SK-N-SH treated with all-trans-retinoic acid at 6 μM for 48 hours (cell line): Measurements from ENCODE around the gene ZNF69.

Experiments used
- ARNTL ChIP-seq: fragments of 450-650 bp; formaldehyde crosslinking; IDR thresholded peaks from 2 replicates; pipeline ENCODE4 v1.5.0; 2020; ENCODE audit warnings: low read depth, mild to moderate bottlenecking, moderate library complexity, borderline replicate concordance
- CREB5 ChIP-seq: fragments of 250-450 bp; sonication (Bioruptor Pico); IDR thresholded peaks from 2 replicates; pipeline ENCODE4 v1.5.1; 2020; ENCODE audit warnings: low read depth, mild to moderate bottlenecking, moderate library complexity
- GLIS3 ChIP-seq: fragments of 250-450 bp; sonication (Bioruptor Pico); IDR thresholded peaks from 2 replicates; pipeline ENCODE4 v1.5.0; 2020; ENCODE audit warnings: mild to moderate bottlenecking, moderate library complexity
- SNAI2 ChIP-seq: fragments of 250-450 bp; sonication (Bioruptor Pico); IDR thresholded peaks from 2 replicates; pipeline ENCODE4 v1.5.0; 2020; ENCODE audit warnings: mild to moderate bottlenecking, moderate library complexity
- TOX ChIP-seq: fragments of 250-450 bp; sonication (Bioruptor Pico); IDR thresholded peaks from 2 replicates; pipeline ENCODE4 v1.8.0; 2021; ENCODE audit warnings: mild to moderate bottlenecking, moderate library complexity, borderline replicate concordance
- ZFP3 ChIP-seq: fragments of 250-450 bp; sonication (Bioruptor Pico); IDR thresholded peaks from 2 replicates; pipeline ENCODE4 v1.5.0; 2020; ENCODE audit warnings: mild to moderate bottlenecking, moderate library complexity
- ZFP30 ChIP-seq: fragments of 450-650 bp; formaldehyde crosslinking; IDR thresholded peaks from 2 replicates; pipeline ENCODE4 v1.5.0; 2022; ENCODE audit warnings: mild to moderate bottlenecking, moderate library complexity
- ZNF70 ChIP-seq: fragments of 450-650 bp; formaldehyde crosslinking; IDR thresholded peaks from 2 replicates; pipeline ENCODE4 v1.5.0; 2020; ENCODE audit warnings: mild to moderate bottlenecking, moderate library complexity
- TF ChIP-seq, protein P1 (sequence below): fragments of 250-450 bp; sonication (Bioruptor Pico); IDR thresholded peaks from 2 replicates; pipeline ENCODE4 v1.8.0; 2020; ENCODE audit warnings: mild to moderate bottlenecking, moderate library complexity, borderline replicate concordance

GRCh38 chr19:11853358-11853757, 34.2 kb upstream of the ZNF69 start:
- TF ChIP-seq ZFP3 (CRISPR knock-in tag) (no peak), SNAI2 (no peak), TOX (CRISPR knock-in tag) (no peak), ZFP30 (CRISPR knock-in tag) (no peak), CREB5 (CRISPR knock-in tag) (no peak), GLIS3 (no peak), ZNF70 (no peak), ARNTL (CRISPR knock-in tag) (no peak)
- TF ChIP-seq, protein P1, sequence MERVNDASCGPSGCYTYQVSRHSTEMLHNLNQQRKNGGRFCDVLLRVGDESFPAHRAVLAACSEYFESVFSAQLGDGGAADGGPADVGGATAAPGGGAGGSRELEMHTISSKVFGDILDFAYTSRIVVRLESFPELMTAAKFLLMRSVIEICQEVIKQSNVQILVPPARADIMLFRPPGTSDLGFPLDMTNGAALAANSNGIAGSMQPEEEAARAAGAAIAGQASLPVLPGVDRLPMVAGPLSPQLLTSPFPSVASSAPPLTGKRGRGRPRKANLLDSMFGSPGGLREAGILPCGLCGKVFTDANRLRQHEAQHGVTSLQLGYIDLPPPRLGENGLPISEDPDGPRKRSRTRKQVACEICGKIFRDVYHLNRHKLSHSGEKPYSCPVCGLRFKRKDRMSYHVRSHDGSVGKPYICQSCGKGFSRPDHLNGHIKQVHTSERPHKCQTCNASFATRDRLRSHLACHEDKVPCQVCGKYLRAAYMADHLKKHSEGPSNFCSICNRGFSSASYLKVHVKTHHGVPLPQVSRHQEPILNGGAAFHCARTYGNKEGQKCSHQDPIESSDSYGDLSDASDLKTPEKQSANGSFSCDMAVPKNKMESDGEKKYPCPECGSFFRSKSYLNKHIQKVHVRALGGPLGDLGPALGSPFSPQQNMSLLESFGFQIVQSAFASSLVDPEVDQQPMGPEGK (CRISPR knock-in tag): no peak
